Endothelial cell of umbilical vein (primary cell): ENCODE results near the gene SLA2. TPM values are rescaled to one million over a fixed set of nuclear protein-coding genes. Genes with fewer than 3 reads are reported as not detected.

Experiments
- BruUV-seq: library from RNA; stranded (reverse); fragments of 400-500 nt; replicated peaks from 2 replicates; lab custom pipeline; 2021; lab: Mats Ljungman, UMichigan
- CTCF ChIA-PET: fragments of 300-600, 350-600 bp; sonication (Branson Sonifier 250); formaldehyde crosslinking; loops from one replicate; lab custom pipeline; 2021; ENCODE audit warnings: antibody characterized with exemption, inconsistent platforms; lab: Charles Lee
- POLR2A ChIA-PET: fragments of 300-600, 350-600 bp; sonication (Branson Sonifier 250); formaldehyde crosslinking; loops from one replicate; lab custom pipeline; 2021; ENCODE audit warnings: antibody characterized with exemption, inconsistent platforms; lab: Charles Lee
- DNase-seq: peaks from one replicate; pipeline ENCODE4 v3.0.0-alpha.2; 2011; ENCODE audit warnings: low read depth, low spot score
- FAIRE-seq: peaks from 2 replicates; lab custom pipeline; 2011; peaks lifted over from hg19 to GRCh38; lab: Jason Lieb, UNC
- H2AFZ ChIP-seq: 2 replicates; pipeline ENCODE4 v1.6.0; 2012; ENCODE audit warnings: low read depth, low read length, control low read depth, inconsistent platforms
- H3K27ac ChIP-seq: 2 replicates; pipeline ENCODE4 v1.5.1; 2011; ENCODE audit warnings: low read depth, mild to moderate bottlenecking, control low read depth, low read length, moderate library complexity; ENCODE audit not compliant: insufficient read depth
- H3K27me3 ChIP-seq, 2 experiments: 2 replicates each; pipeline versions ENCODE4 v1.6.0 to v1.6.1; 2011; ENCODE audit warnings: low read length in 2 of 2, mixed read lengths in 1 of 2; ENCODE audit not compliant: control insufficient read depth in 2 of 2, insufficient read depth in 2 of 2
- H3K36me3 ChIP-seq, 2 experiments: 2 replicates in 1 of 2; 3 replicates in 1 of 2; pipeline ENCODE4 v1.5.1; 2011; ENCODE audit warnings: low read length in 2 of 2, mild to moderate bottlenecking in 1 of 2, moderate library complexity in 1 of 2; ENCODE audit not compliant: control insufficient read depth in 2 of 2, insufficient read depth in 2 of 2; ENCODE audit errors: extremely low read depth in 1 of 2
- H3K4me1 ChIP-seq: 3 replicates; pipeline ENCODE4 v1.5.1; 2011; ENCODE audit warnings: mild to moderate bottlenecking, low read length; ENCODE audit not compliant: control insufficient read depth, insufficient read depth; ENCODE audit errors: extremely low read depth
- H3K4me2 ChIP-seq: 2 replicates; pipeline ENCODE4 v1.6.1; 2011; ENCODE audit warnings: low read length, control low read depth, mixed read lengths; ENCODE audit not compliant: insufficient read depth
- H3K4me3 ChIP-seq, 3 experiments: fragments of 200-600 bp in 1 of 3; sonication (generic), shearing (Covaris generic) in 1 of 3; replicated peaks in 1 of 3; 2 replicates each; pipeline ENCODE4 v1.5.1; 2011 to 2016; ENCODE audit warnings: control low read depth in 3 of 3, low read length in 3 of 3, mild to moderate bottlenecking in 2 of 3, inconsistent platforms in 1 of 3, low read depth in 1 of 3, moderate library complexity in 1 of 3; ENCODE audit not compliant: insufficient read depth in 1 of 3
- H3K79me2 ChIP-seq: 2 replicates; pipeline ENCODE4 v1.6.0; 2012; ENCODE audit warnings: low read length, inconsistent platforms; ENCODE audit not compliant: control insufficient read depth, insufficient read depth
- H3K9ac ChIP-seq: replicated peaks from 2 replicates; pipeline ENCODE3; 2011; ENCODE audit warnings: low read length, control low read depth; ENCODE audit not compliant: insufficient read depth; ENCODE audit errors: extremely low read depth
- H3K9me1 ChIP-seq: replicated peaks from 3 replicates; pipeline ENCODE4 v1.6.0; 2011; ENCODE audit warnings: mild to moderate bottlenecking, low read length; ENCODE audit not compliant: control insufficient read depth, insufficient read depth; ENCODE audit errors: extremely low read depth
- H3K9me3 ChIP-seq: replicated peaks from 2 replicates; pipeline ENCODE4 v1.5.1; 2012; ENCODE audit warnings: low read length, inconsistent platforms; ENCODE audit not compliant: control insufficient read depth, insufficient read depth
- H4K20me1 ChIP-seq: replicated peaks from 2 replicates; pipeline ENCODE3; 2011; ENCODE audit warnings: mild to moderate bottlenecking, low read length; ENCODE audit not compliant: control insufficient read depth, insufficient read depth; ENCODE audit errors: extremely low read depth
- EZH2 ChIP-seq: IDR thresholded peaks from 2 replicates; pipeline ENCODE4 v1.6.1; 2012; ENCODE audit warnings: borderline replicate concordance, low read depth, mild to moderate bottlenecking, moderate library complexity, low read length, inconsistent platforms; ENCODE audit not compliant: severe bottlenecking
- FOS ChIP-seq: IDR thresholded peaks from 2 replicates; pipeline ENCODE4 v1.6.1; 2011; ENCODE audit warnings: mild to moderate bottlenecking, low read length, moderate library complexity, borderline replicate concordance; ENCODE audit not compliant: insufficient read depth
- GATA2 ChIP-seq: IDR thresholded peaks from 2 replicates; pipeline ENCODE4 v1.7.0; 2011; ENCODE audit warnings: low read depth, mild to moderate bottlenecking, moderate library complexity, mixed read lengths, low read length; ENCODE audit not compliant: insufficient read length, insufficient read depth
- JUN ChIP-seq: IDR thresholded peaks from 2 replicates; pipeline ENCODE4 v1.6.1; 2011; ENCODE audit warnings: borderline replicate concordance, low read depth; ENCODE audit not compliant: insufficient read length, insufficient read depth
- MYC ChIP-seq: IDR thresholded peaks from one replicate; pipeline ENCODE4 v1.6.1; 2011; ENCODE audit warnings: mild to moderate bottlenecking, low read depth, low read length
- POLR2A ChIP-seq: IDR thresholded peaks from 2 replicates; pipeline ENCODE4 v1.6.1; 2012; ENCODE audit warnings: low read depth, mild to moderate bottlenecking, control low read depth, low read length
- POLR2AphosphoS5 ChIP-seq: IDR thresholded peaks from 2 replicates; pipeline ENCODE4 v1.6.1; 2012; ENCODE audit warnings: low read depth, mild to moderate bottlenecking, control low read depth, low read length, moderate library complexity; ENCODE audit not compliant: insufficient read depth
- dilution Hi-C: fragments of 300-500 bp; cut with MboI; formaldehyde crosslinking; loops from one replicate; pipeline ENCODE4 v1.15.0; 2019; ENCODE audit warnings: low sequenced_read_pairs; ENCODE audit not compliant: extremely low pct_ligation_motif_present
- intact Hi-C: fragments of 100-400 bp; cut with micrococcal nuclease; formaldehyde crosslinking; loops from one replicate; pipeline ENCODE4 v1.10.0; 2022
- polyA plus RNA-seq, 4 experiments: library from polyadenylated mRNA; depleted of rRNA in 3 of 4; stranded (reverse) in 3 of 4; unstranded in 1 of 4; fragments of >200 nt; gene quantifications; 2 replicates each; pipeline versions ENCODE4 v1.2.1 to v1.2.3, GENCODE V29; 2011 to 2012; ENCODE audit warnings: missing spikeins in 1 of 4
- total RNA-seq: library from RNA; stranded (reverse); gene quantifications from 2 replicates; pipeline ENCODE4 v1.2.3, GENCODE V29; 2021
- TF ChIP-seq, protein P1 (sequence below), 2 donors: IDR thresholded peaks; 1 replicate in 1 of 2; 2 replicates in 1 of 2; pipeline ENCODE4 v1.5.1; 2011; ENCODE audit warnings: low read length in 2 of 2, mild to moderate bottlenecking in 2 of 2, moderate library complexity in 2 of 2, control low read depth in 1 of 2, inconsistent platforms in 1 of 2, low read depth in 1 of 2; ENCODE audit not compliant: insufficient read depth in 1 of 2; ENCODE audit errors: extremely low read depth in 1 of 2
- TF ChIP-seq, protein P2 (sequence below): IDR thresholded peaks from 2 replicates; pipeline ENCODE4 v1.6.1; 2011; ENCODE audit not compliant: insufficient read depth, insufficient read length

The SLA2 gene
- total and polyA plus RNA-seq, 2 donors (not counting 3 experiments of a cell fraction or from before 2014, with no cell fraction given), result not detected

DNA sequence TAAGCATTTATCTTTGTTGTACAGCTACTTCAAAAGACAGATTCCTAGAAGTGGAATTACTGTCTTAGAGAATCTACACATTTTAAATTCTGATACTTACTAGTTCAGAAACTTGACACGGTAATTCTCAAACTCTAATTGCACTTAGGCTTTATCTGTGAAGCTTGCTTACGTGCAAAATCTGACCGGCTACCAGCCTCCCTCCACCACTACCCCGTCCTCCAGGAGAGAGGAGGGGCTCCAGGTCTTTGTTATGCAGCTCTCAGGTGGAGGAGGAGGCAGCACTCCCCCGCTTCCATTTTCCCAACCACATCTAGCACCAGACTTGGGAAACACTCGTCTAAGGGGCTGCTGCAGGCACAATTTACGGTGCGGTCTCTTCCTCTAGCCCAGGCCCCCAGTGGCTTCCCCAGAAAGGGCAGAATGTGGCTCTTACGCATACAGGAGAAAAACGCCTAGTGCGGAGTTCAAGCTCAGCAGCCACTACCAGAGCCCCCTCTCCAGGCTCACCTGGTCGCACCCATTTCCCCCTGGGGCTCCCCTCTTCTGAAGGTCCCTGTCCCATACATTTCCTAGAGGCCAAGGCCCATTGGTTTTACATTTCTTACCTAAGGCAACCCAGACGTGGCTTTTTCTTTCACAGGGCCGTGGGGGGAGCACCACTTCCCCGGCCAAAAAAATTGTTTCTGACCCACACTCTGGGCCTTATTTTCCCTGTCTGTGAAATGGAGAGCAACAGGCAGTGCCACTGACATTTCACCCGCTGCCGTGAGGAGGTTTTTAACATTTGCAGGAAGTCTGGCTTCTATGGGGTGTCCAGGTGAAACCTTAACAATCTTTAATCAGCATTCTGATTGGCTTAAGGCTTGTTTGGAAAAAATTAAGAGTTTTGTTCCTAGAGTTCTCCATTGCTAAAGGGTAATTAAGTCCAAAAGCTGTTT is 74.2 kb downstream of the SLA2 start:
- FAIRE-seq, result peak; percentile 18
- intact Hi-C loops, result loop anchor here (2.0 kb wide), 3 partner anchors 15 to 201 kb away; partner anchors contain the start of gene DSN1
- H3K4me2 ChIP-seq, result no peak overlapping the region
- no peaks in the 10 kb centered on the region for H4K20me1 ChIP-seq
- no peak overlapping the region for H3K9ac ChIP-seq
- no peak for DNase-seq
- no peaks in the 10 kb centered on the region for H3K36me3 ChIP-seq
- H3K4me1 ChIP-seq, result peaks cover 24% of the 10 kb centered on the region
- no peak overlapping the region for H3K27ac ChIP-seq
- H3K9me3 ChIP-seq, result no peaks in the 10 kb centered on the region
- H3K27me3 ChIP-seq, result no peaks in the 10 kb centered on the region
- no peak overlapping the region for H3K4me3 ChIP-seq
- dilution Hi-C loops, result no loop called here
- H3K79me2 ChIP-seq, result peaks cover 24% of the 10 kb centered on the region
- no peak for TF ChIP-seq JUN
- TF ChIP-seq, protein P1, sequence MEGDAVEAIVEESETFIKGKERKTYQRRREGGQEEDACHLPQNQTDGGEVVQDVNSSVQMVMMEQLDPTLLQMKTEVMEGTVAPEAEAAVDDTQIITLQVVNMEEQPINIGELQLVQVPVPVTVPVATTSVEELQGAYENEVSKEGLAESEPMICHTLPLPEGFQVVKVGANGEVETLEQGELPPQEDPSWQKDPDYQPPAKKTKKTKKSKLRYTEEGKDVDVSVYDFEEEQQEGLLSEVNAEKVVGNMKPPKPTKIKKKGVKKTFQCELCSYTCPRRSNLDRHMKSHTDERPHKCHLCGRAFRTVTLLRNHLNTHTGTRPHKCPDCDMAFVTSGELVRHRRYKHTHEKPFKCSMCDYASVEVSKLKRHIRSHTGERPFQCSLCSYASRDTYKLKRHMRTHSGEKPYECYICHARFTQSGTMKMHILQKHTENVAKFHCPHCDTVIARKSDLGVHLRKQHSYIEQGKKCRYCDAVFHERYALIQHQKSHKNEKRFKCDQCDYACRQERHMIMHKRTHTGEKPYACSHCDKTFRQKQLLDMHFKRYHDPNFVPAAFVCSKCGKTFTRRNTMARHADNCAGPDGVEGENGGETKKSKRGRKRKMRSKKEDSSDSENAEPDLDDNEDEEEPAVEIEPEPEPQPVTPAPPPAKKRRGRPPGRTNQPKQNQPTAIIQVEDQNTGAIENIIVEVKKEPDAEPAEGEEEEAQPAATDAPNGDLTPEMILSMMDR (IDR thresholded peaks at IDR 0.05; ENCODE audit: extremely low read depth in 1 of 2, insufficient read depth in 1 of 2, low read depth in 1 of 2, low read length in 2 of 2), result no peak
- TF ChIP-seq MYC, result no peak
- TF ChIP-seq, protein P2, sequence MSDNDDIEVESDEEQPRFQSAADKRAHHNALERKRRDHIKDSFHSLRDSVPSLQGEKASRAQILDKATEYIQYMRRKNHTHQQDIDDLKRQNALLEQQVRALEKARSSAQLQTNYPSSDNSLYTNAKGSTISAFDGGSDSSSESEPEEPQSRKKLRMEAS, result no peak
- TF ChIP-seq EZH2, result no peak
- TF ChIP-seq GATA2, result no peak
- TF ChIP-seq FOS, result no peak
- TF ChIP-seq POLR2AphosphoS5, result no peak
- TF ChIP-seq POLR2A, result no peak
- no TSS peak for BruUV-seq
- CTCF ChIA-PET, result interaction anchor here (0.9 to 3.1 kb wide), 4 partner anchors 12 to 34 kb away, joined by 3 to 10 read pairs (median 5); partner anchors contain the start of gene RAB5IF
- POLR2A ChIA-PET, result interaction anchor here (0.6 kb wide), 1 partner anchor 12 kb away, joined by 3 read pairs; no protein-coding TSS in a partner anchor
- no peaks in the 10 kb centered on the region for H3K9me1 ChIP-seq
- no peak overlapping the region for H2AFZ ChIP-seq
